Suprapubic skin (tissue), 4 donors: Measurements from ENCODE around the gene MME. TPM values are rescaled to one million over a fixed set of nuclear protein-coding genes. Genes with fewer than 3 reads are reported as not detected.

Experiments used
- DNase-seq, 2 donors: peaks; one replicate each; pipeline ENCODE4 v3.0.0-alpha.2; 2019; ENCODE audit warnings: low spot score in 2 of 2
- H3K27ac ChIP-seq: fragments of 200-600 bp; sonication (generic); one replicate; pipeline ENCODE4 v1.5.1; 2019
- H3K27me3 ChIP-seq: fragments of 200-600 bp; sonication (generic); one replicate; pipeline ENCODE4 v1.5.1; 2019
- H3K36me3 ChIP-seq: fragments of 200-600 bp; sonication (generic); one replicate; pipeline ENCODE4 v1.5.1; 2019
- H3K4me1 ChIP-seq: fragments of 200-600 bp; sonication (generic); one replicate; pipeline ENCODE4 v1.5.1; 2019
- H3K4me3 ChIP-seq: fragments of 200-600 bp; sonication (generic); one replicate; pipeline ENCODE4 v1.5.1; 2019; ENCODE audit warnings: mild to moderate bottlenecking
- H3K9me3 ChIP-seq: fragments of 200-600 bp; sonication (generic); one replicate; pipeline ENCODE4 v1.5.1; 2019
- CTCF ChIP-seq, 2 donors: fragments of 200-600 bp in 1 of 2; fragments of 450-650 bp in 1 of 2; sonication (generic) in 1 of 2; IDR thresholded peaks; one replicate each; pipeline ENCODE4 v1.5.1; 2016 to 2019; ENCODE audit warnings: antibody characterized with exemption in 2 of 2, mild to moderate bottlenecking in 1 of 2, moderate library complexity in 1 of 2
- EP300 ChIP-seq: sonication (generic); formaldehyde crosslinking; IDR thresholded peaks from one replicate; pipeline ENCODE4 v1.6.1; 2017; ENCODE audit warnings: antibody characterized with exemption
- POLR2A ChIP-seq, 2 donors: fragments of 450-650 bp; IDR thresholded peaks; one replicate each; pipeline ENCODE4 v1.6.1; 2017; ENCODE audit warnings: antibody characterized with exemption in 2 of 2, mild to moderate bottlenecking in 2 of 2, moderate library complexity in 2 of 2
- POLR2AphosphoS5 ChIP-seq, 3 donors: sonication (generic); formaldehyde crosslinking; IDR thresholded peaks; one replicate each; pipeline ENCODE4 v1.6.1; 2017; ENCODE audit warnings: antibody characterized with exemption in 3 of 3
- WGBS: methylation state at CpG from one replicate; pipeline ENCODE4 v1.1.5; 2018; 5-methylcytosine and 5-hydroxymethylcytosine counted together
- total RNA-seq, 4 donors: library from RNA; depleted of rRNA; stranded (reverse); fragments of >200 nt; gene quantifications; one replicate each; pipeline ENCODE4 v1.1.0, GENCODE V29; 2016

MME gene
- total RNA-seq, 4 donors from 2014 or later = 1.9 to 8.2 (median 6.4) TPM

- peak overlapping the region; percentile 46 for H3K27ac ChIP-seq
Measured at GRCh38 chr3:155070932-155071387, 9.2 kb upstream of the MME start.

GRCh38 chr3:155075200-155075599 lies 4.9 kb upstream of the MME start:
- Histone ChIP-seq H3K27ac (no peak overlapping the region), H3K4me1 (peaks cover 14% of the 10 kb centered on the region), H3K4me3 (no peak overlapping the region), H3K27me3 (peaks cover 22% of the 10 kb centered on the region), H3K9me3 (no peaks in the 10 kb centered on the region), H3K36me3 (no peaks in the 10 kb centered on the region)
- DNase-seq = no peak
- TF ChIP-seq CTCF (IDR thresholded peaks at IDR 0.05) (no peak), EP300 (no peak), POLR2AphosphoS5 (IDR thresholded peaks at IDR 0.05) (no peak), POLR2A (IDR thresholded peaks at IDR 0.05) (no peak)

More at GRCh38 chr3:155070932-155071387, 9.2 kb upstream of the MME start:
- peak in 1 of 2 donors; percentile 71 for DNase-seq
- Histone ChIP-seq H3K36me3 (no peaks in the 10 kb centered on the region), H3K4me1 (no peaks in the 10 kb centered on the region), H3K9me3 (no peaks in the 10 kb centered on the region), H3K27me3 (no peaks in the 10 kb centered on the region), H3K4me3 (no peak overlapping the region)
- WGBS = 40% methylated on average over 8 of the region's 8 CpGs
- TF ChIP-seq POLR2AphosphoS5 (IDR thresholded peaks at IDR 0.05) = no peak
- TF ChIP-seq CTCF (IDR thresholded peaks at IDR 0.05) = no peak
- TF ChIP-seq POLR2A (IDR thresholded peaks at IDR 0.05) = no peak
- TF ChIP-seq EP300 = no peak

- Histone ChIP-seq H3K27me3 (peaks cover 22% of the 10 kb centered on the region), H3K9me3 (no peaks in the 10 kb centered on the region), H3K27ac (no peak overlapping the region), H3K4me1 (peaks cover 21% of the 10 kb centered on the region), H3K36me3 (no peaks in the 10 kb centered on the region), H3K4me3 (no peak overlapping the region)
- 92% methylated on average over 4 of the region's 4 CpGs for WGBS
- DNase-seq = no peak
- no peak for TF ChIP-seq EP300
- no peak for TF ChIP-seq POLR2A (IDR thresholded peaks at IDR 0.05)
Measured at GRCh38 chr3:155076888-155077287, 3.2 kb upstream of the MME start.

- Histone ChIP-seq H3K36me3 (no peaks in the 10 kb centered on the region), H3K27ac (no peak overlapping the region), H3K4me3 (peak overlapping the region; percentile 59), H3K4me1 (peaks cover 21% of the 10 kb centered on the region), H3K27me3 (peaks cover 22% of the 10 kb centered on the region), H3K9me3 (no peaks in the 10 kb centered on the region)
- no peak for DNase-seq
- 7% methylated on average over 18 of the region's 18 CpGs for WGBS
- TF ChIP-seq CTCF (IDR thresholded peaks at IDR 0.05) (no peak), POLR2A (IDR thresholded peaks at IDR 0.05) (no peak), EP300 (no peak), POLR2AphosphoS5 (IDR thresholded peaks at IDR 0.05) (no peak)
Measured at GRCh38 chr3:155078711-155079467, 1.2 kb upstream of the MME start.

GRCh38 chr3:155079468-155079745 lies 712 bp upstream of the MME start:
- no peak overlapping the region for H3K27ac ChIP-seq
- DNase-seq = no peak

More at GRCh38 chr3:155079468-155079745, 712 bp upstream of the MME start:
- H3K4me3 ChIP-seq = peak overlapping the region; percentile 59
- H3K4me1 ChIP-seq = peaks cover 21% of the 10 kb centered on the region
- H3K9me3 ChIP-seq = no peaks in the 10 kb centered on the region
- TF ChIP-seq EP300 (no peak), POLR2A (IDR thresholded peaks at IDR 0.05) (no peak), POLR2AphosphoS5 (IDR thresholded peaks at IDR 0.05) (no peak), CTCF (IDR thresholded peaks at IDR 0.05) (no peak)
- H3K27me3 ChIP-seq = peaks cover 22% of the 10 kb centered on the region
- 0% methylated on average over 2 of the region's 21 CpGs for WGBS
- H3K36me3 ChIP-seq = no peaks in the 10 kb centered on the region
